H1 (cell line): ENCODE results near the gene TMEM272. TPM values are rescaled to one million over a fixed set of nuclear protein-coding genes. Genes with fewer than 3 reads are reported as not detected.

Source experiments
- CTCF ChIA-PET: fragments of 300-600 bp; sonication (Branson Sonifier 250); formaldehyde crosslinking; loops from one replicate; lab custom pipeline; 2021; ENCODE audit not compliant: partially characterized antibody; lab: Charles Lee
- POLR2A ChIA-PET: fragments of 300-600 bp; sonication (Branson Sonifier 250); formaldehyde crosslinking; loops from one replicate; lab custom pipeline; 2021; ENCODE audit warnings: inconsistent platforms; ENCODE audit not compliant: partially characterized antibody; lab: Charles Lee
- DNase-seq, 2 experiments: peaks; one replicate each; pipeline versions ENCODE4 v3.0.0 to v3.0.0-alpha.2; 2010 to 2022; ENCODE audit warnings: low spot score in 2 of 2, low read depth in 1 of 2, mixed read lengths in 1 of 2
- FAIRE-seq: peaks from 2 replicates; lab custom pipeline; 2011; peaks lifted over from hg19 to GRCh38; lab: Jason Lieb, UNC
- H2AFZ ChIP-seq: 2 replicates; pipeline ENCODE4 v1.8.1; 2012; ENCODE audit warnings: low read length, inconsistent platforms
- H2AK5ac ChIP-seq: 2 replicates; pipeline ENCODE4 v1.6.1; 2013; ENCODE audit warnings: low read depth, low read length
- H2BK120ac ChIP-seq: replicated peaks from 2 replicates; pipeline ENCODE3; 2013; ENCODE audit warnings: low read depth, low read length, inconsistent platforms
- H2BK12ac ChIP-seq: 2 replicates; pipeline ENCODE4 v1.6.1; 2013; ENCODE audit warnings: low read depth, low read length
- H2BK15ac ChIP-seq: 2 replicates; pipeline ENCODE4 v1.6.1; 2013; ENCODE audit warnings: low read length
- H2BK20ac ChIP-seq: 2 replicates; pipeline ENCODE4 v1.6.1; 2013; ENCODE audit warnings: low read length
- H2BK5ac ChIP-seq: 2 replicates; pipeline ENCODE4 v1.6.1; 2013; ENCODE audit warnings: low read depth, low read length
- H3K14ac ChIP-seq: 2 replicates; pipeline ENCODE4 v1.6.1; 2013; ENCODE audit warnings: inconsistent platforms; ENCODE audit not compliant: insufficient read length
- H3K18ac ChIP-seq: 2 replicates; pipeline ENCODE4 v1.6.1; 2013; ENCODE audit warnings: low read length; ENCODE audit errors: extremely low read depth
- H3K23ac ChIP-seq: 2 replicates; pipeline ENCODE4 v1.6.1; 2013; ENCODE audit warnings: inconsistent platforms; ENCODE audit not compliant: insufficient read length
- H3K23me2 ChIP-seq: 2 replicates; pipeline ENCODE4 v1.6.1; 2013; ENCODE audit warnings: low read depth, low read length
- H3K27ac ChIP-seq: 2 replicates; pipeline ENCODE4 v1.6.1; 2011; ENCODE audit warnings: low read depth, low read length, inconsistent platforms
- H3K27me3 ChIP-seq, 4 experiments: replicated peaks in 1 of 4; 1 replicate in 1 of 4; 2 replicates in 3 of 4; pipeline versions ENCODE4 v1.6.1 to v1.8.1; 2011 to 2013; ENCODE audit warnings: low read length in 3 of 4, mild to moderate bottlenecking in 3 of 4, inconsistent platforms in 2 of 4, mixed read lengths in 2 of 4, moderate library complexity in 1 of 4; ENCODE audit not compliant: control insufficient read depth in 3 of 4, insufficient read depth in 3 of 4; ENCODE audit errors: extremely low read depth in 1 of 4
- H3K36me3 ChIP-seq, 4 experiments: 2 replicates each; pipeline versions ENCODE4 v1.6.1 to v1.8.1; 2011 to 2013; ENCODE audit warnings: mild to moderate bottlenecking in 4 of 4, low read length in 3 of 4, moderate library complexity in 2 of 4, control low read depth in 1 of 4, inconsistent platforms in 1 of 4; ENCODE audit not compliant: insufficient read depth in 4 of 4, control insufficient read depth in 2 of 4
- H3K4ac ChIP-seq: replicated peaks from 2 replicates; pipeline ENCODE3; 2013; ENCODE audit warnings: low read length, low read depth, mixed read lengths, inconsistent platforms; ENCODE audit not compliant: insufficient read length
- H3K4me1 ChIP-seq, 4 experiments: replicated peaks in 1 of 4; 1 replicate in 1 of 4; 2 replicates in 3 of 4; pipeline versions ENCODE4 v1.6.1 to v1.8.1; 2011 to 2013; ENCODE audit warnings: low read length in 3 of 4, inconsistent platforms in 2 of 4, mixed read lengths in 1 of 4; ENCODE audit not compliant: insufficient read depth in 4 of 4, control insufficient read depth in 3 of 4
- H3K4me2 ChIP-seq, 2 experiments: 2 replicates each; pipeline versions ENCODE4 v1.6.1 to v1.8.1; 2011 to 2013; ENCODE audit warnings: low read depth in 2 of 2, low read length in 2 of 2, control low read depth in 1 of 2, inconsistent platforms in 1 of 2, mild to moderate bottlenecking in 1 of 2; ENCODE audit not compliant: insufficient read depth in 1 of 2
- H3K4me3 ChIP-seq, 4 experiments: fragments of 200-600, 300-600 bp in 1 of 4; sonication (generic), shearing (Covaris generic), sonication (Bioruptor Twin) in 1 of 4; 2 replicates each; pipeline versions ENCODE4 v1.5.1 to v1.8.1; 2011 to 2016; ENCODE audit warnings: low read length in 4 of 4, low read depth in 3 of 4, control low read depth in 2 of 4, inconsistent platforms in 2 of 4, mild to moderate bottlenecking in 2 of 4, mixed read lengths in 1 of 4, moderate library complexity in 1 of 4; ENCODE audit not compliant: insufficient read depth in 2 of 4; ENCODE audit errors: extremely low read depth in 1 of 4
- H3K56ac ChIP-seq: replicated peaks from 2 replicates; pipeline ENCODE3; 2013; ENCODE audit warnings: low read depth, mild to moderate bottlenecking, mixed read lengths, low read length, inconsistent platforms; ENCODE audit not compliant: insufficient read length
- H3K79me1 ChIP-seq: 2 replicates; pipeline ENCODE4 v1.6.1; 2013; ENCODE audit warnings: low read depth, low read length, control low read depth
- H3K79me2 ChIP-seq, 2 experiments: 2 replicates each; pipeline versions ENCODE4 v1.6.1 to v1.8.1; 2012 to 2013; ENCODE audit warnings: low read length in 2 of 2, mild to moderate bottlenecking in 2 of 2, inconsistent platforms in 1 of 2; ENCODE audit not compliant: insufficient read depth in 2 of 2, control insufficient read depth in 1 of 2
- H3K9ac ChIP-seq, 4 experiments: replicated peaks in 1 of 4; 1 replicate in 1 of 4; 2 replicates in 3 of 4; pipeline versions ENCODE4 v1.6.1 to v1.8.1; 2011 to 2013; ENCODE audit warnings: low read depth in 3 of 4, low read length in 3 of 4, control low read depth in 2 of 4, mild to moderate bottlenecking in 2 of 4, moderate library complexity in 2 of 4, inconsistent platforms in 1 of 4; ENCODE audit errors: extremely low read depth in 1 of 4
- H3K9me3 ChIP-seq, 2 experiments: 2 replicates each; pipeline versions ENCODE4 v1.6.1 to v1.8.1; 2012 to 2013; ENCODE audit warnings: mild to moderate bottlenecking in 2 of 2, moderate library complexity in 2 of 2, control low read depth in 1 of 2, inconsistent platforms in 1 of 2, low read depth in 1 of 2, low read length in 1 of 2, mixed read lengths in 1 of 2; ENCODE audit not compliant: insufficient read depth in 2 of 2
- H4K20me1 ChIP-seq, 2 experiments: replicated peaks in 1 of 2; 2 replicates each; pipeline versions ENCODE3 to v1.8.1; 2011 to 2013; ENCODE audit warnings: inconsistent platforms in 2 of 2, low read length in 2 of 2, mild to moderate bottlenecking in 1 of 2; ENCODE audit not compliant: insufficient read depth in 2 of 2, control insufficient read depth in 1 of 2
- H4K5ac ChIP-seq: 2 replicates; pipeline ENCODE4 v1.6.1; 2013; ENCODE audit warnings: low read length, low read depth, mixed read lengths, inconsistent platforms; ENCODE audit not compliant: insufficient read length
- H4K8ac ChIP-seq: 2 replicates; pipeline ENCODE4 v1.8.0; 2013; ENCODE audit warnings: mild to moderate bottlenecking, moderate library complexity, low read length, inconsistent platforms; ENCODE audit not compliant: insufficient read depth; ENCODE audit errors: extremely low read depth
- H4K91ac ChIP-seq: replicated peaks from 2 replicates; pipeline ENCODE3; 2013; ENCODE audit warnings: low read length, mixed read lengths, inconsistent platforms; ENCODE audit not compliant: insufficient read length
- ASH2L ChIP-seq: fragments of 200-600, 300-600 bp; sonication (generic); IDR thresholded peaks from one replicate; pipeline ENCODE4 v1.7.1; 2017; ENCODE audit warnings: low read length
- CEBPB ChIP-seq: IDR thresholded peaks from 2 replicates; pipeline ENCODE4 v1.6.1; 2012; ENCODE audit warnings: low read depth, low read length
- CREB1 ChIP-seq: IDR thresholded peaks from 2 replicates; pipeline ENCODE4 v1.6.1; 2012; ENCODE audit warnings: inconsistent platforms
- EP300 ChIP-seq, 2 experiments: IDR thresholded peaks; 1 replicate in 1 of 2; 2 replicates in 1 of 2; pipeline ENCODE4 v1.6.1; 2011 to 2012; ENCODE audit warnings: low read depth in 2 of 2, low read length in 2 of 2, mild to moderate bottlenecking in 2 of 2, borderline replicate concordance in 1 of 2, inconsistent platforms in 1 of 2, moderate library complexity in 1 of 2
- FOSL1 ChIP-seq: IDR thresholded peaks from 2 replicates; pipeline ENCODE4 v1.6.1; 2011; ENCODE audit warnings: mild to moderate bottlenecking, low read depth, low read length, moderate library complexity; ENCODE audit not compliant: insufficient read depth
- HDAC6 ChIP-seq: IDR thresholded peaks from one replicate; pipeline ENCODE4 v1.7.1; 2012; ENCODE audit warnings: low read depth, mild to moderate bottlenecking, inconsistent platforms, low read length, moderate library complexity
- NANOG ChIP-seq: IDR thresholded peaks from 2 replicates; pipeline ENCODE4 v1.6.1; 2011; ENCODE audit warnings: low read length, low read depth, mild to moderate bottlenecking, inconsistent platforms; ENCODE audit not compliant: insufficient read depth, poor library complexity, severe bottlenecking
- NRF1 ChIP-seq: IDR thresholded peaks from 2 replicates; pipeline ENCODE4 v1.6.1; 2011; ENCODE audit warnings: mild to moderate bottlenecking, low read depth, low read length, improper control_type of control experiment
- RAD21 ChIP-seq, 2 experiments: IDR thresholded peaks in 1 of 2; conservative IDR thresholded peaks in 1 of 2; 2 replicates each; pipeline ENCODE4 v1.6.1; 2011; ENCODE audit warnings: low read depth in 2 of 2, low read length in 2 of 2, improper control_type of control experiment in 1 of 2, inconsistent platforms in 1 of 2, mild to moderate bottlenecking in 1 of 2, moderate library complexity in 1 of 2
- SIX5 ChIP-seq: IDR thresholded peaks from 2 replicates; pipeline ENCODE4 v1.6.1; 2011; ENCODE audit warnings: mild to moderate bottlenecking, low read depth, low read length
- SP4 ChIP-seq: IDR thresholded peaks from 2 replicates; pipeline ENCODE4 v1.6.1; 2012; ENCODE audit warnings: low read length, inconsistent platforms
- TAF1 ChIP-seq: IDR thresholded peaks from 2 replicates; pipeline ENCODE4 v1.6.1; 2011; ENCODE audit warnings: mild to moderate bottlenecking, low read depth, low read length
- TCF12 ChIP-seq: IDR thresholded peaks from 2 replicates; pipeline ENCODE4 v1.6.1; 2011; ENCODE audit warnings: low read depth, mild to moderate bottlenecking, low read length
- YY1 ChIP-seq: IDR thresholded peaks from 2 replicates; pipeline ENCODE4 v1.6.1; 2011; ENCODE audit warnings: low read depth, mild to moderate bottlenecking, low read length
- WGBS, 2 experiments: shearing (Covaris generic) in 1 of 2; methylation state at CpG; one replicate each; pipeline versions ENCODE4 v1.1.6 to v1.1.7; 2013 to 2015; ENCODE audit warnings: low lambda C conversion rate in 2 of 2, mixed read lengths in 2 of 2, inconsistent platforms in 1 of 2, low coverage in 1 of 2, missing lambda C conversion rate in 1 of 2; ENCODE audit not compliant: insufficient replicate concordance in 2 of 2, insufficient coverage in 1 of 2, insufficient read length in 1 of 2; ENCODE audit errors: extremely low coverage in 1 of 2, missing lambda C conversion rate in 1 of 2; 5-methylcytosine and 5-hydroxymethylcytosine counted together
- polyA plus RNA-seq, 7 experiments: library from polyadenylated mRNA; depleted of rRNA in 3 of 7; stranded (reverse) in 5 of 7; unstranded in 2 of 7; fragments of >200 nt in 5 of 7; fragments of 200-250 nt in 2 of 7; gene quantifications; 1 replicate in 5 of 7; 2 replicates in 1 of 7; 4 replicates in 1 of 7; pipeline versions ENCODE4 v1.2.1 to v1.2.3, GENCODE V29; 2011 to 2013; ENCODE audit warnings: missing spikeins in 2 of 7, mixed read lengths in 2 of 7
- total RNA-seq: library from RNA; stranded (reverse); fragmentation: NEBNext Ultra II Directional; extraction: Animal tissue kit (Norgen Biotek cat#: 25700); gene quantifications from 2 replicates; pipeline ENCODE4 v1.2.1, GENCODE V29; 2021

Gene TMEM272
- total and polyA plus RNA-seq, 2 of the 8 experiments (the other 6 are each of a cell fraction or from before 2014, with no cell fraction given) = 0.05 TPM; not detected in 1

- Histone ChIP-seq H3K23ac (no peak overlapping the region), H3K79me2 (no peaks in the 10 kb centered on the region), H3K4me2 (no peak overlapping the region), H2BK20ac (no peak overlapping the region), H3K18ac (no peak overlapping the region), H4K5ac (no peak overlapping the region), H2BK15ac (no peak overlapping the region), H4K20me1 (no peaks in the 10 kb centered on the region), H3K14ac (no peak overlapping the region), H2BK12ac (no peak overlapping the region), H2BK120ac (no peak overlapping the region), H2BK5ac (no peak overlapping the region), H3K36me3 (no peaks in the 10 kb centered on the region), H3K4me3 (no peak overlapping the region), H3K23me2 (no peaks in the 10 kb centered on the region), H4K91ac (no peak overlapping the region), H2AFZ (no peak overlapping the region), H2AK5ac (no peak overlapping the region), H3K9ac (no peak overlapping the region), H3K56ac (no peak overlapping the region), H4K8ac (no peak overlapping the region), H3K4me1 (peaks cover 0 to 7% (median 0%) of the 10 kb centered on the region in 4 experiments; a peak in 2 of 7 replicates), H3K79me1 (no peaks in the 10 kb centered on the region; the same call in 1 of the 2 replicates), H3K9me3 (no peaks in the 10 kb centered on the region), H3K4ac (no peak overlapping the region), H3K27me3 (no peaks in the 10 kb centered on the region; a peak in 1 of 7 replicates), H3K27ac (no peak overlapping the region)
- CTCF ChIA-PET = interaction anchor here (1.1 to 11.3 kb wide), 7 partner anchors 14 to 339 kb away, joined by 3 to 123 read pairs (median 3); no protein-coding TSS in a partner anchor
- no peak for DNase-seq
- WGBS, 2 experiments = 78% methylated on average over 9 of the region's 9 CpGs; no CpG with 5 or more reads in 1 of the 2 experiments
- POLR2A ChIA-PET = interaction anchor here (1.0 to 3.3 kb wide), 2 partner anchors 13 to 331 kb away, joined by 4 to 20 read pairs; partner anchors contain the start of gene INTS6
- FAIRE-seq = no peak
- no peak for TF ChIP-seq SP4
- TF ChIP-seq SIX5 = no peak
- TF ChIP-seq RAD21 (IDR thresholded peaks at IDR 0.05 in 1 of 2, conservative IDR thresholded peaks at IDR 0.05 in 1 of 2; ENCODE audit: low read depth in 2 of 2, low read length in 2 of 2) = no peak
- TF ChIP-seq YY1 = no peak
- TF ChIP-seq TCF12 = no peak
- no peak for TF ChIP-seq FOSL1
- TF ChIP-seq TAF1 = no peak
- no peak for TF ChIP-seq ASH2L
- no peak for TF ChIP-seq CREB1
- TF ChIP-seq HDAC6 = no peak
- no peak for TF ChIP-seq NRF1
- TF ChIP-seq CEBPB = no peak
- TF ChIP-seq EP300 (IDR thresholded peaks at IDR 0.05; ENCODE audit: borderline replicate concordance in 1 of 2, low read depth in 2 of 2, low read length in 2 of 2) = no peak
- TF ChIP-seq NANOG = no peak
Measured at GRCh38 chr13:51783428-51784094, 61.4 kb downstream of the TMEM272 start.
